Esophagus mucosa (tissue), 1 donor: ENCODE data around the gene TMED5. TPM values are rescaled to one million over a fixed set of nuclear protein-coding genes. Genes with fewer than 3 reads are reported as not detected.
"Not testable (repeated sequence)": the region's sequence is repeated elsewhere in the genome, so short reads cannot be mapped to it uniquely, and the experiment has no call there.

Source experiments
- ATAC-seq: fragments of 200-7000 bp; cut with Tn5 transposase; one replicate; pipeline ENCODE4 v1.9.1; 2020
- total RNA-seq: library from RNA; stranded (reverse); gene quantifications from one replicate; pipeline ENCODE4 v1.2.4, GENCODE V29; 2023
- donor health status: DM: yes; HTN: yes; CAD: no.

The TMED5 gene
- total RNA-seq, 1 donor from 2014 or later: 21.8 TPM

DNA sequence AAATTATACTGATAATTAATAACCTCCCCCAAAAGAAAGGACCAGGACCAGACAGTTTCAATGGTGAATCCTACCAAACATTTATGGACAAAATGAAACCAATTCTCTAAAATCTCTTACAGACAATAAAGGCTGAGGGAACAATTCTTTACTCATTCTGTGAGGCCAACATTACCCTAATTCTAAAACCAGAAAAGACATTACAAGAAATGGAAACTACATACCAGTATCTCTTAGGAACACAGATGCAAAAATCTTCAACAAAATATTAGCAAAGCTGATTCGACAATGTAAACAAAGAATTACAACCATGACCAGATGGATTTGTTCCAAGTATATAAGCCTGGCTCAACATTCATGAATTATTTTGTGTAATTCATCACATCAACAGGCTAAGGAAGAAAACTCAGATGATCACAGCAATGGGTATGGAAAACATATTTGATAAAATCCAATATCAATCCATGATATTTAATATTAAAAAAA lies 8.6 kb downstream of the TMED5 start:
- no peak for ATAC-seq

DNA sequence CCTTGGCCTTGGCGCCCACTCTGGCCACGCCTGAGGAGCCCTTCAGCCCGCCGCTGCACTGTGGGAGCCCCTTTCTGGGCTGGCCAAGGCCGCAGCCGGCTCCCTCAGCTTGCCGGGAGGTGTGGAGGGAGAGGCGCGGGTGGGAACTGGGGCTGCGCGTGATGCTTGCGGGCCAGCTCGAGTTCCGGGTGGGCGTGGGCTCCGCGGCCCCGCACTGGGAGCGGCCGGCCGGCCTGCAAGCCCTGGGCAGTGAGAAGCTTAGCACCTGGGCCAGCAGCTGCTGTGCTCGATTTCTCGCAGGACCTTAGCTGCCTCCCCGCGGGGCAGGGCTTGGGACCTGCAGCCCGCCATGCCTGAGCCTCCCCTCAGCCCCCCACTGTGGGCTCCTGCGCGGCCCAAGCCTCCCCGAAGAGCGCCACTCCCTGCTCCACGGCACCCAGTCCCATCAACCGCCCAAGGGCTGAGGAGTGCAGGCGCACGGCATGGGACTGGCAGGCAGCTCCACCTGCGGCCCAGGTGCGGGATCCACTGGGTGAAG lies 10.0 kb downstream of the TMED5 start:
- not testable (repeated sequence) for ATAC-seq

DNA sequence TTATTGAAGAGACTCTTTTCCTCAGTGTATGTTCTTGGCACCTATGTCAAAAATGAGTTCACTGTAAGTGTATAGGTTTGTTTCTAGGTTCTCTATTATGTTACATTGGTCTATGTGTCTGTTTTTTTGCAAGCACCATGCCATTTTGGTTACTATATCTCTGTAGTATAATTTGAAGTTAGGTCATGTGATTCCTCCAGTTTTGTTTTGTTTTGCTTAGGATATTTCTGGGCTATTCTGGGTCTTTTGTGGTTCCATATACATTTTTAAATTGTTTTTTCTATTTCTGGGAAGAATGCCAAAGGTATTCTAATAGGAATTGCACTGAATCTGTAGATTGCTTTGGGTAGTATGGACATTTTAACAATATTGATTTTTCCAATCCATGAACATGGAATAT lies 13.2 kb downstream of the TMED5 start:
- no peak for ATAC-seq

DNA sequence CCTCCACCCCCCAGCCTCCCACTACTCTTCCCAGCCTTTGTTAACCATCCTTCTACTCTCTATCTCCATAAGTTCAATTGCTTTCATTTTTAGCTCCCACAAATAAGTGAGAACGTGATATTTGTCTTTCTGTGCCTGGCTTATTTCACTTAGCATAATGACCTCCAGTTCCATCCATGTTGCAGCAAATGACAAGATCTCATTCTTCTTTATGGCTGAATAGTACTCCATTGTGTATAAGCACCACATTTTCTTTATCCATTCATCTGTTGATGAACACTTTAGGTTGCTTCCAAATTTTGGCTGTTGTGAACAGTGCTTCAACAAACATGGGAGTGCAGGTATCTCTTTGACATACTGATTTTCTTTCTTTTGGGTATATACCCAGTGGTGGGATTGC lies 14.3 kb downstream of the TMED5 start:
- ATAC-seq: not testable (repeated sequence)

DNA sequence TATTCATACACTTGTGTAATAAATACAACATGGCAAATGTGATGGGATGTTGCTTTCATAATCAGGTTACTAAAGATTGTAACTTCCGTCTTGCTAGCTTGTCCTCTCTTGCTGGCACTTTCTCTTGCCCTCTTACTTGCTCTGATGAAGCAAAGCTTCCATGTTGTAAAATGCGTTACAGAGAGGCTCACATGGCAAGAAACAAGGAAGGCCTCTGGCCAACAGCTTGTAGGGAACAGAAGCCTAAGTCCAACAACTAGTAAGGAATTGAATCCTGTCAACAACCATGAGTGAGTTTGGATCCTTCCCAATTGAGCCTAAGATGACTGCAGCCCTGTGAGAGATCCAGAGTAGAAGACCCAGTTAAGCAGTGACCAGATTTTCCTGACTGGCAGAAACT lies 15.4 kb downstream of the TMED5 start:
- ATAC-seq: no peak

DNA sequence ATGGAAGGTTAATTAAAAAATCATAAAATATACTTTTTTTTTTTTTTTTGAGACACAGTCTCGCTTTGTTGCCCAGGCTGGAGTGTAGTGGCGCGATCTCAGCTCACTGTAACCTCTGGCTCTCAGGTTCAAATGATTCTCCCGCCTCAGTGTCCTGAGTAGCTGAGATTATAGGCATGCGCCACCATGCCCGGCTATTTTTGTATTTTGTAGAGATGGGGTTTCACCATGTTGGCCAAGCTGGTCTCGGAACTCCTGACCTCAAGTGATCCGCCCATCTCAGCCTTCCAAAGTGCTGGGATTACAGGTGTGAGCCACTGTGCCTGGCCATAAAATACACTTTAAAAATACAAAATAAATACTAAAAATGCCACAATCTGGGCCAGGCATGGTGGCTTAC lies 16.9 kb downstream of the TMED5 start:
- ATAC-seq: not testable (repeated sequence)

DNA sequence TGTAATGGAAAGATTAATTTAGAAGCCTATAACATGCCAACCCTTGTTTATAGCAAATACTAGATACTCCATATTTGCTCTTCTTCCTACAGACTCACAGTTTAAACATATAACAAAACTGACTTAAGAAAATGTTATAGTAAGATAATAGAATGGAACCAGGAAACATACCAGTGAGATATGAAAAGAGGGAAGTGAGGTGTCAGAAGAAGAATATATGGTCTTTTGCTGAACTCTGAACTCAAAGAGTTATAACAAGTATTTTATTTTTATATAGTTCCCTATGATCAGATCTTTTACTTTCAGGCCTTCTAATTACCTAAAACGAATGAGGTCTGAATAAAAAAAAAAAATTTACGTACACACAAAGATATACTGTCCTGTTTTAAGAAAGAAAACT lies 20.9 kb downstream of the TMED5 start:
- ATAC-seq: no peak

DNA sequence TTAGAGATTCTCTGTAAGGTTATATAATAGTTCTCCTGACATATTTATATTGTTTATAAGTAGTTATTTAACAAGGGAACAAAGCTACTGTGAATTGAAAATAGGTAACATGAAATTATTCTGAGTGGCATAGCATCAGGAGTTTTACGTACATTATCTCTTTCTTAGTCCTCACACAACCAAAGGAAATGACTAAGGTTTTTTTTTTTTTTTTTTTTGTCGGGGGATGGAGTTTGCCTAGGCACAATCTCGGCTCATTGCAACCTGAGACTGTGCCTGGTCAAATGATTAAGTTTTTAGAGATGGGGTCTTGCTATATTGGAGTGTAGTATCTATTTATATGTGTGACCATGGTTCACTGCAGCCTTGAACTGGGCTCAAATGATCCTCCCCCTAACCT lies 24.9 kb downstream of the TMED5 start:
- ATAC-seq: no peak

DNA sequence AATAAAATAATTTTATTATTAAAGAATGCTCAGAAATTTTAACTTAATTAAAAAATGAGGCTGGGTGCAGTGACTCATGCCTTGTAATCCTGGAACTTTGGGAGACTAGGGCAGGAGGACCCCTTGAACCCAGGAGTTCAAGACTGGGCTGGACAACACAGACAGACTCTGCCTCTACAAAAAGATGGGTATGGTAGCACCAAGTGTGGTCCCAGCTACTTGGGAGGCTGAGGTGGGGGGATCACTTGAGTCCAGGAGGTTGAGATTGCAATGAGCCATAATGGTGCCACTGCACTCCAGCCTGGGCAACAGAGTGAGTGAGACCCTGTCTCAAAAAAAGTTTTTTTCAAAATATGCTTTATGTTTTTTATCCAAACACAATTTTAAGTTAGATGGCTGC lies 25.3 kb downstream of the TMED5 start:
- no peak for ATAC-seq

DNA sequence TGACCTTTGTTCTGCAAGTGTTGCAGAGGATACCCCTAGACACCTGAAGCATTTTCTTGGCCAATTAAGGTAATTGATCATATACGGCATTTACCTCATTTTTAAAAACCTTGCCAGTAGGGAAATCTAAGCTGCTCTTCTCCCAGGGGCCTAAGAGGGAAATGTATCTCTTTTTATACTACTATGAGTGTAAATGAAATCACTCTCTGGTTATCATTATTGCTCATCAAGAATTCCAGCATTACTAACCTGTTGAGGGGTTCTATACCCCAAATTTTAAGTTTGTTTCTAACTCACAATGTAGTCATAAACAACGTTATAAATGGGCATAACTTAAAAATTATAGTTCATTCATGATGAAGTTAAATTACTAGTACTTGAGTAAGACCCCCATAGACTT lies 27.4 kb downstream of the TMED5 start:
- no peak for ATAC-seq

DNA sequence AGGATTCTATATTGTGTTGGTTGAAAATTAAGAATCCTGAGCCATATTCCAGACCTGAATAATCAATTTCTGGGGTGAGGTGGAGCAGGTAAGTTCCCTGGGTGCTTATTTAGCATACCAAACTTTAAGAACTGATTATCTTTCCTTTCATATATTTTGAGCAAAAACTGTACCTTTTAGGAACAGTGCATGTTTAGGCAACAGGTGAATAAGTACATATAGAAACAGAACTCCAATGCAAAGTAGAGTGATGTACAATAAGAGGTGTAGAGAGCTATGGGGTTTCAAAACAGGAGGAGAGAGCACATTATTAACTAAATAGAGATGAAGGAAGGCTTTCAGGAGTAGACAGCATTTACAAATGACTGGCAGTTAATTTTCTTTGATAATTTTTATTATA lies 28.7 kb downstream of the TMED5 start:
- ATAC-seq: no peak

DNA sequence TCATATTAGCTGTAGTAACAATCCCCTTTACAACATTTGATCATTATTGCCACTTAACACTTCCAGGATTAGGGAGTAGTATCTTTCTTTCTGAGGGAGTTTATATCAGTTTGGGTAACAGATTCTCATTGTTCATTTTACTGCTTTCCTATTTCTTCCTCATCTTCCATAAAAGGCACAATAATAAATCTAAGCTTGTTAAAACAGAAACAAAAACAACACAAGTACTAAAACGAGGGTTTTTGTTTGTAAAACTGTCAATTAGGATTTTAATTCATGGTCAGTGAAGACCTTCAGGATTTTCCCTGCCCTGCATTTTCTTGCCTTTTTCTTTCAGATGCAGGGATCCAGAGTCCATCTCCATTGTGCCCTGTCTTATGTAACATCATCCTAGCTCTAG lies 29.5 kb downstream of the TMED5 start:
- ATAC-seq: no peak

DNA sequence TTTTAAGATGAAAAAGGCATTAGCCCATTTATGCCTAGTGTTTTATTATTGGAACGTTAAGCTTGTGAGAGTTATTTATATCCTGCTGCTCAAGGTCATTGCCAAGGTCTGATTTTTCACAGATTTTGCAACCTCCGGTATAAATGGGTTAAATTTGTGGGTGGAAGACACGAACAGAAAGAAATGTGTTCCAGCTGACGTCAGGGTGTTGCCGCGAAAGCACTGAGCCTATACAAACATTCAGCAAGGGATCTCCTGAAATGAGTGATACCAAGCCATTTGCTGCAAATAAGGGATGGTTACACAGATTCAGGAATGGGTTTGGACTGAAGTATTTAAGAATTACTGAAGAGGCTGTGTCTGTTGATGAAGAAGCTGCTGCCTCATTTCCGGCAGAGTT lies 32.2 kb downstream of the TMED5 start:
- ATAC-seq: no peak

DNA sequence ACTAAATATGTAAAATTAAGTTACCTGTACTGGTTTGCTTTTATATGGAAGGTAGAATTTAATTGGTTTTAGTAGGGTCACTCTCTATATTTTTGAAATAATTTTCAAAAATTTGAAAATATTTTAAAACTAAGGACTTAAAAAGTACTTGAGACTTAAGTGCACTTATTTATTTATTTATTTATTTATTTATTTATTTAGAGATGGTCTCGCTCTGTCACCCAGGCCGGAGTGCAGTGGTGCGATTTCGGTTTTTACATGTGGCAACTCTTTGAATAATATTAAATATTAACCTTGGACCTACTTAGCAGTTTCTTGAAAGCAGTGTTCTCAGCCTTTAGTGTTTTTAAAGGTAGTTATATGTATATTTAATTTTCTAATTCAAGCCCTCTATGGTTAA lies 36.4 kb downstream of the TMED5 start:
- ATAC-seq: no peak

DNA sequence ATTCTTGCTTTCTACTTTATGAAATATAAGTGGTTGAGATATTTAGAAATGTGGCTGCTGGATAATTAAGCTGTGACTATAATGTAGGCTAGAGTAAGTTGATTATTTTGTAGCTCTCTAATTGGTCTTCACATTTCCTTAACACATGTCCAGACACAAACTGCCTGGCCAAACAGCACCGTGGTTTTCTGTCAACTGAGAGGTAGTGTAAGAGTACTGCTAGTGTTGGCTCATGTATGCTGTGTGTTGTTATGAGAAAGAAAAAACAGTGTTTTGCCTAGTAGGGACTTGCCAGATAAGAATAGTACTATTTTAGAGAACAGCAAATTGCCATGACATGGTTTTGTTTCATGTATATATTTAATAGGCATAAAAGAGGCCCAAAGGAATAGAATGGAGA lies 37.1 kb downstream of the TMED5 start:
- ATAC-seq: peak; percentile 51

DNA sequence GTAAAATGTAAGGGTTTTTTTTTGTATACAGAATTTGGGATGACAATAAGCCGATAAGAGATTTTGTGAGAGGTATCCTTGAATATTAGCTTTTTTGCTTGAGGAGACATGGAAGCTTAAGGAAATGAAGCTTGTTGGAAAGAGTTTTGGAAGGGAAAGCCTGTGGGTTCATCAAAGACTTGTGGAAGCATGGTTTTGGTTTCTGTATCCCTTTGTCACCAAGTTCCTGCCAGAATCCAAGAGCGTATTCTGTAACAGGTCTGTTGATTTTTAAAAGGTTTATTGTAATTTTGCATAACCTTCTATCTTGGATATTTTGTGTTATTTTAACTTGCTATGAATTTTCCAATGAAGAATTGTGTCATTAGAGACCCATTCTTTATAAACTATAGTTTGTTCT lies 38.1 kb downstream of the TMED5 start:
- no peak for ATAC-seq

DNA sequence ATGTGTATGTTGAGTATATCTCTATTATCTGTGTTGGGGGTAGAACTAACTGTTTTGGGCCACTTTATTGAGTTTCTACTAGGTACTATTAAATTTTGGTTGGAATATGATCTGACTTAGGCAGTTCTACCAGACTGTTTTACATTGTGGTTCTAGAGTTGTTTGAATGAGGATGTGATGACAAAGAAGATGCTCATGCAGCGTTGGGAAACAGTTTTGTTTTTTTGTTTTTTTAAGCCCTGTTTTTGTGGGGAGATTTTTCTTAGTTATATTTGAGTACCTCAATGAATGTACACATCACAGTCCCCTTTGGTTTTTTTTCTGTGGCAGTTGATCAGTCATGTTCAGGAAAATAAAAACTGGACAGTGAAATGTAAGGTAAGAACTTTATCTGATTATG lies 40.1 kb downstream of the TMED5 start:
- no peak for ATAC-seq

DNA sequence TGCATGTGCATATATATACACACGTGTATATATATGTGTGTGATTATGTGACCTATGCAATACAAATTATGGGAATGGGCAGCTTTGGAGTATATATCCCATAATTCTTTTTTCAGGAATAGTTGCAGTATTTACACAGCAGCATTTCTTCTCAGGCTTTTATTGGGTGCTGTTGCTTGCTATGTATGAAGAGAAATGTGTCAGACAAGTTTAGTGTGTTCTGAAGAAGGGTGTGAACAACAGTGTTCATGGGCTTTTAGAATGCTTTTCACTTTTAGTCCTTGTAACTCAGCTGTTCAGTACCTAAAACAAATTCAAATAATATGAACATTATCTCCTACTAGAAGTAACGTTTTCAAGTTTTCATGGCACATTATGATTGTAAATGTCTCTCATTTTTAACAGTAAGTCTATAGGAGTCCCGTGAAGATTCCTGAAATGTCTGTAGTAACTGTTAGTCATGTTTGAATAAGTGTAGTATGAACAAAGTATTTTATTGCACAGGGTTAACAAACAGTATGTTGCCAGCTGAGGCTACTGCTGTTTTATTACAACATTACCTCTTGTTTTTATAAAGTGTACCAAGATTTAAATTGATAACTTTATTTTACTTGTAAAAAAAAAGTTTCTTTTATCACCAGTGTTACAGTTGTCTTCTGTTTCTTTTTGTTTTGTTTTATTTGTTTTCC lies 42.5 kb downstream of the TMED5 start:
- ATAC-seq: no peak

DNA sequence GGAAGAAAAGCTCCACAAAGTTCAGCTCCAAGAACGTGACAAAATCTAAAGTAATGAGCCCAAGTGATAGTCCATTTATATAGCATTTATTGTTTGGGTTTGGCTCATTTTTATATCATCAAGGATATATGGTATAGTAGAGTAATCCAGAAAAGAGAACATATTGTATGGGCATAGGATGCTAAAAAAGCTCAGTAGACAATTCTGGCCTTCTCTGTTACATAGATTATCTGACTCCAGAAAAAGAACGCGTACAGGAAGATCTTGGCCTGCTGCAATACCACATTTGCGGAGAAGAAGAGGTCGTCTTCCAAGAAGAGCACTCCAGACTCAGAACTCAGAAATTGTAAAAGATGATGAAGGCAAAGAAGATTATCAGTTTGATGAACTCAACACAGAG lies 43.8 kb downstream of the TMED5 start:
- ATAC-seq: no peak

DNA sequence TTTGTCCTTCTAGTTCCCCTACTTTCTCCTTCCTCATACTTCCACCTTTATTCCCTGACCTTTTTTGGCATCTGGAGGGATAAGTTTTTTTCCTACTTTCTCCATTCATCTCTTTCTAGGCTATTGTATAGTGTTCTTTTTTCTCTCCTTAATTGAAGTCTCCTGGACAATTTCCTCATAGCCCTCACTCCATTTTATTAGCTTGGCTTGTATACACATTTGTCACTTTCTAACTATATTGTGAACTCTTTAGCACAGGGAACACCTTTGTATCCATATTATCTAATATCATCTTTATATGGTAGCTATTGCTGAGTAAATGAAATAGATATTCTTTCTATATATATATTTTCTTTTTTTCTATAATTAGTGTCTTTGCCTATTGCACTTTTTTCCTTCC lies 47.6 kb downstream of the TMED5 start:
- no peak for ATAC-seq

DNA sequence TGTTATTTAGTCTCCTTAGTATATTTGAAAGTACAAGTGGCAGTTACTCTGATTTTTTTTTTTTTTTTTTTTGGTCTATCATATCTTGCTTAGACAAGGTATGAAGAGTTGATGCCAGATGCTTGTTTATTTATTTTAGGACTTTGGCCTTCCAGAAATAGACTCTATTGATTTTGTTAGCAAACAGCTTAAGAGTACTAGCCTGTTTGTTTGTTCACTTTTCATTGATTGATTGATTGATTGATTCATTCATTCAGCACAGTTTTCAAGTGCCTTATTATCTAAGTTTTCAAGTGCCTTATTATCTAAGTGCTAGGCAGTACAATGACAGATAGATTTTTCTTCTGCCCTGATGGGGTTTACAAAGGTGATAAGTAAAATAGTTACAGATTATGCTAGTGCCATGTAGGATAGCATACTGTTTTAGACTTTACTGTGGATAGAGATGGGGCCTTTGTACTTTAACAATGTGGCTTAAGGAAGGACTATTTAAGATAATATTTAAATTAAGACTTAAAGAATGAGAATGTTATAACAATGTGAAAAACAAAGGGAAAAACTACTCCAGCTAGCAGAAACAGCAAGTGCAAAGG lies 50.6 kb downstream of the TMED5 start:
- no peak for ATAC-seq

DNA sequence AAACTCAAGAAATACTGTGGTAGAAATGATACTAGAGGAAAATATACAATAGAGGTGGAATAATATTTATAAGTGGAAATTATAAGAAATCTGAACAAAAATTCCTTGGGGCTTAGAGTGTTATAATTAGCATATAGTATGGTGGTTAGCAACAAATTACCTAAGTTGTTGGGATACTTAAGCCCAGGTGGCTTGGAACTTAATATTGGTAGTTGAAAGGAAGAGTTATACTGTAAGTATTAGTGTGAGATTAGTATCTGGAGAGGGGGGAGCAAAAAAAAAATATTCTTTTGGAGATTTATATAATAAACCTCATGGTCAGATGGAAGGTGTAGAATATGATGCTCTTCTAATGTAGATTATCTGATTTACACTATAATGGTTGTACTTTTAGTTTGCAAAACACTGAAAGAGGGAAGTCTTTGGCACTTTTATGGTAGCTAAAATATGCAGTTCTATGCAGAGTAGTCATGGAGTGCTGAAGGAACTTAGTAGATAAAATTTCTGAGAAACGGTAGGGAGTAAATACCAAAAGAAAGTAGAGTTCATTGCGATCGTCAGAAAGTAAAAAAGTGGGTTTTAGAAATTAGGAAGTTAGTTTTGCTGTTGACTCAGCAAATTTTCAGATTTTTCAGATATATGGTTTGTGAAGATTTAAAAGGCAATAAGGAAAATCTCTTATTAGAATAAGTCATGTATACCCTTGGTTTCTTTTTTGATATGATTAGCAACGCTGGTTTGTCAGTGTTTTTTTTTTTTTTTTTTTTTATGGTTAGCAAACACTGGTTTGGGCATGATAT lies 55.5 kb downstream of the TMED5 start:
- no peak for ATAC-seq

DNA sequence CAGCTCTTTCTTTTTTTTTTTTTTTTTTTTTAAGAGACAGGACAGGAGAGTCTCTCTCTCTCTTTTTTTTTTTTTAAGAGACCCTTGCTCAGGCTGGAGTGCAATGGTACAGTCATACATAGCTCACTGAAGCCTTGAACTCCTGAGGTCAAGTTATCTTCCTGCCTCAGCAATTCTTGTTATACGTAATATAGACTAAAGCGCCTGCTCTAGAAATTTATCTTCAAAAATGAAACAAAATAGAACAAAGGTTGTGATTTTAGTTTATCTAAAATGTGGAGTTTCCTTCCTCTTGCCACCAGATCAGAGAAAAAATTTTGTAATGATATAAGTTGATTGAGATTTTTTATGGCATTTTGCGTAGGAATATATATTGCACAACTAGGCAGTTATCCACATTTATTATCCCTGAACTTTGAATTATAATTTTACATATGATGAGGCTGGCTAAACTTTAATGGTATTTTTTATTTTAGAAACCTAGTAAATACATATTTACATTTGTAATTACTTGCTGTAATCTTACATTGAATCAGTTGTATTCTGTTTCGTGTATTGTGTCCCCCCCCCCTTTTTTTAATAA lies 56.9 kb downstream of the TMED5 start:
- no peak for ATAC-seq
